GM18505 (cell line): Measurements from ENCODE around the gene ERC2.

Experiments used
- ATAC-seq: cut with Tn5 transposase; IDR thresholded peaks from one replicate; pipeline ENCODE4 v1.9.1; 2021; ENCODE audit not compliant: unreplicated experiment
- POLR2A ChIP-seq: IDR thresholded peaks from 4 replicates; pipeline ENCODE4 v1.6.1; 2011; ENCODE audit warnings: borderline replicate concordance; ENCODE audit not compliant: insufficient read depth, insufficient read length; ENCODE audit errors: extremely low read depth

The ERC2 gene

GRCh38 chr3:56339244-56339643 is 129.0 kb downstream of the ERC2 start:
- TF ChIP-seq POLR2A: no peak
- no peak for ATAC-seq

- TF ChIP-seq POLR2A: no peak
- no peak for ATAC-seq
Observed at GRCh38 chr3:56336023-56336422, 132.2 kb downstream of the ERC2 start.

GRCh38 chr3:56324473-56324872 is 143.8 kb downstream of the ERC2 start:
- ATAC-seq: no peak
- TF ChIP-seq POLR2A: no peak

- TF ChIP-seq POLR2A: no peak
- no peak for ATAC-seq
Observed at GRCh38 chr3:56323986-56324420, 144.3 kb downstream of the ERC2 start.

- no peak for TF ChIP-seq POLR2A
- no peak for ATAC-seq
Observed at GRCh38 chr3:56322862-56323261, 145.4 kb downstream of the ERC2 start.

- no peak for ATAC-seq
- no peak for TF ChIP-seq POLR2A
Observed at GRCh38 chr3:56321892-56322291, 146.4 kb downstream of the ERC2 start.

GRCh38 chr3:56321383-56321782 is 146.9 kb downstream of the ERC2 start:
- no peak for ATAC-seq
- TF ChIP-seq POLR2A: no peak

GRCh38 chr3:56320883-56321282 is 147.4 kb downstream of the ERC2 start:
- no peak for TF ChIP-seq POLR2A
- ATAC-seq: no peak

- no peak for ATAC-seq
- TF ChIP-seq POLR2A: no peak
Observed at GRCh38 chr3:56318891-56319290, 149.4 kb downstream of the ERC2 start.

GRCh38 chr3:56316944-56317343 is 151.3 kb downstream of the ERC2 start:
- no peak for TF ChIP-seq POLR2A
- no peak for ATAC-seq

- no peak for TF ChIP-seq POLR2A
- no peak for ATAC-seq
Observed at GRCh38 chr3:56314842-56315241, 153.4 kb downstream of the ERC2 start.

GRCh38 chr3:56309465-56309864 is 158.8 kb downstream of the ERC2 start:
- no peak for TF ChIP-seq POLR2A
- ATAC-seq: no peak

GRCh38 chr3:56308471-56308870 is 159.8 kb downstream of the ERC2 start:
- no peak for ATAC-seq
- no peak for TF ChIP-seq POLR2A

- no peak for ATAC-seq
- TF ChIP-seq POLR2A: no peak
Observed at GRCh38 chr3:56304069-56304468, 164.2 kb downstream of the ERC2 start.

GRCh38 chr3:56303487-56303886 is 164.8 kb downstream of the ERC2 start:
- no peak for TF ChIP-seq POLR2A
- peak; percentile 93 for ATAC-seq
